ENCODE data around the gene EXOSC9.

The EXOSC9 gene

GRCh38 chr4:121767166-121767565, 34.0 kb upstream of the EXOSC9 start:
- Histone ChIP-seq H4K8ac (ENCODE audit: low read length) (no peak overlapping the region), H2AK5ac (ENCODE audit: low read length, severe bottlenecking) (no peak overlapping the region), H3K9me3 (ENCODE audit: control insufficient read depth, low read length) (no peaks in the 10 kb centered on the region), H3K4ac (ENCODE audit: low read depth in 1 of 2, low read length in 2 of 2) (no peak overlapping the region), H3K23ac (ENCODE audit: low read length in 2 of 2) (no peak overlapping the region), H2BK120ac (ENCODE audit: low read depth, low read length) (no peak overlapping the region), H3K27me3 (ENCODE audit: control insufficient read depth in 1 of 2, insufficient read depth in 1 of 2, low read length in 2 of 2) (peaks cover 24 to 33% of the 10 kb centered on the region in 2 experiments), H2BK5ac (ENCODE audit: low read depth, low read length, poor library complexity, severe bottlenecking) (no peak overlapping the region), H2BK12ac (ENCODE audit: low read length in 2 of 2) (no peak overlapping the region), H4K91ac (ENCODE audit: low read length) (no peak overlapping the region), H2BK15ac (ENCODE audit: low read depth, poor library complexity, severe bottlenecking) (no peak overlapping the region), H3K14ac (ENCODE audit: low read length in 2 of 2) (no peak overlapping the region), H2AFZ (ENCODE audit: low read depth, low read length) (no peak overlapping the region), H3K36me3 (ENCODE audit: control insufficient read depth in 1 of 2, insufficient read depth in 2 of 2, low read depth in 1 of 2, low read length in 2 of 2) (peaks cover 0 to 3% of the 10 kb centered on the region in 2 experiments), H3K79me1 (replicated peaks; ENCODE audit: low read length, poor library complexity, severe bottlenecking) (no peaks in the 10 kb centered on the region), H3K27ac (ENCODE audit: low read length, poor library complexity, severe bottlenecking) (no peak overlapping the region), H3K4me3 (ENCODE audit: insufficient read depth in 1 of 2, low read depth in 1 of 2, low read length in 2 of 2) (no peak overlapping the region), H3K18ac (ENCODE audit: low read depth in 1 of 2, low read length in 2 of 2) (no peak overlapping the region), H3K4me2 (ENCODE audit: low read length, poor library complexity, severe bottlenecking) (no peak overlapping the region), H3K9ac (ENCODE audit: low read length) (no peak overlapping the region), H3K4me1 (ENCODE audit: control insufficient read depth, insufficient read depth, low read depth, low read length) (peaks cover 9% of the 10 kb centered on the region)
- WGBS = 93% methylated on average over 3 of the region's 4 CpGs
- no peak for DNase-seq

GRCh38 chr4:121769341-121769740, 31.8 kb upstream of the EXOSC9 start:
- H2BK120ac ChIP-seq (ENCODE audit: low read depth, low read length) = no peak overlapping the region
- H3K14ac ChIP-seq (ENCODE audit: low read length in 2 of 2) = no peak overlapping the region
- H3K4me3 ChIP-seq (ENCODE audit: insufficient read depth in 1 of 2, low read depth in 1 of 2, low read length in 2 of 2) = no peak overlapping the region
- H3K4ac ChIP-seq (ENCODE audit: low read depth in 1 of 2, low read length in 2 of 2) = no peak overlapping the region
- peaks cover 0 to 3% of the 10 kb centered on the region in 2 experiments for H3K36me3 ChIP-seq (ENCODE audit: control insufficient read depth in 1 of 2, insufficient read depth in 2 of 2, low read depth in 1 of 2, low read length in 2 of 2)
- H3K27me3 ChIP-seq (ENCODE audit: control insufficient read depth in 1 of 2, insufficient read depth in 1 of 2, low read length in 2 of 2) = peaks cover 19 to 24% of the 10 kb centered on the region in 2 experiments
- no peak overlapping the region for H3K27ac ChIP-seq (ENCODE audit: low read length, poor library complexity, severe bottlenecking)
- H4K8ac ChIP-seq (ENCODE audit: low read length) = no peak overlapping the region
- H3K79me1 ChIP-seq (replicated peaks; ENCODE audit: low read length, poor library complexity, severe bottlenecking) = no peaks in the 10 kb centered on the region
- no peak overlapping the region for H3K23ac ChIP-seq (ENCODE audit: low read length in 2 of 2)
- H3K9ac ChIP-seq (ENCODE audit: low read length) = no peak overlapping the region
- no peak overlapping the region for H4K91ac ChIP-seq (ENCODE audit: low read length)
- H2BK15ac ChIP-seq (ENCODE audit: low read depth, poor library complexity, severe bottlenecking) = no peak overlapping the region
- H3K4me1 ChIP-seq (ENCODE audit: control insufficient read depth, insufficient read depth, low read depth, low read length) = peaks cover 9% of the 10 kb centered on the region
- H3K4me2 ChIP-seq (ENCODE audit: low read length, poor library complexity, severe bottlenecking) = no peak overlapping the region
- no peak overlapping the region for H2BK5ac ChIP-seq (ENCODE audit: low read depth, low read length, poor library complexity, severe bottlenecking)
- no peak overlapping the region for H2BK12ac ChIP-seq (ENCODE audit: low read length in 2 of 2)
- H2AK5ac ChIP-seq (ENCODE audit: low read length, severe bottlenecking) = no peak overlapping the region
- H3K9me3 ChIP-seq (ENCODE audit: control insufficient read depth, low read length) = no peaks in the 10 kb centered on the region
- no peak overlapping the region for H3K18ac ChIP-seq (ENCODE audit: low read depth in 1 of 2, low read length in 2 of 2)
- H2AFZ ChIP-seq (ENCODE audit: low read depth, low read length) = no peak overlapping the region
- no peak for DNase-seq
- WGBS = 100% methylated on average over 2 of the region's 2 CpGs

- Histone ChIP-seq H4K8ac (ENCODE audit: low read length) (no peak overlapping the region), H2AK5ac (ENCODE audit: low read length, severe bottlenecking) (no peak overlapping the region), H3K14ac (ENCODE audit: low read length in 2 of 2) (no peak overlapping the region), H2BK120ac (ENCODE audit: low read depth, low read length) (no peak overlapping the region), H2BK12ac (ENCODE audit: low read length in 2 of 2) (no peak overlapping the region), H3K9ac (ENCODE audit: low read length) (no peak overlapping the region), H3K18ac (ENCODE audit: low read depth in 1 of 2, low read length in 2 of 2) (no peak overlapping the region), H3K9me3 (ENCODE audit: control insufficient read depth, low read length) (no peaks in the 10 kb centered on the region), H2BK5ac (ENCODE audit: low read depth, low read length, poor library complexity, severe bottlenecking) (no peak overlapping the region), H4K91ac (ENCODE audit: low read length) (no peak overlapping the region), H3K4me1 (ENCODE audit: control insufficient read depth, insufficient read depth, low read depth, low read length) (no peaks in the 10 kb centered on the region), H3K4ac (ENCODE audit: low read depth in 1 of 2, low read length in 2 of 2) (no peak overlapping the region), H3K4me3 (ENCODE audit: insufficient read depth in 1 of 2, low read depth in 1 of 2, low read length in 2 of 2) (no peak overlapping the region), H3K36me3 (ENCODE audit: control insufficient read depth in 1 of 2, insufficient read depth in 2 of 2, low read depth in 1 of 2, low read length in 2 of 2) (no peaks in the 10 kb centered on the region), H2AFZ (ENCODE audit: low read depth, low read length) (no peak overlapping the region), H2BK15ac (ENCODE audit: low read depth, poor library complexity, severe bottlenecking) (no peak overlapping the region), H3K27me3 (ENCODE audit: control insufficient read depth in 1 of 2, insufficient read depth in 1 of 2, low read length in 2 of 2) (peaks cover 3 to 8% of the 10 kb centered on the region in 2 experiments), H3K4me2 (ENCODE audit: low read length, poor library complexity, severe bottlenecking) (no peak overlapping the region), H3K27ac (ENCODE audit: low read length, poor library complexity, severe bottlenecking) (no peak overlapping the region), H3K79me1 (replicated peaks; ENCODE audit: low read length, poor library complexity, severe bottlenecking) (no peaks in the 10 kb centered on the region), H3K23ac (ENCODE audit: low read length in 2 of 2) (no peak overlapping the region)
- WGBS = no CpG with 5 or more reads among the region's 1 CpG
- DNase-seq = no peak
These were observed 29.3 kb upstream of the EXOSC9 start for GRCh38 chr4:121771869-121772268.

- no peak overlapping the region for H2BK120ac ChIP-seq (ENCODE audit: low read depth, low read length)
- H2BK5ac ChIP-seq (ENCODE audit: low read depth, low read length, poor library complexity, severe bottlenecking) = no peak overlapping the region
- H4K91ac ChIP-seq (ENCODE audit: low read length) = no peak overlapping the region
- H4K8ac ChIP-seq (ENCODE audit: low read length) = no peak overlapping the region
- H2BK15ac ChIP-seq (ENCODE audit: low read depth, poor library complexity, severe bottlenecking) = no peak overlapping the region
- no peak overlapping the region for H3K27ac ChIP-seq (ENCODE audit: low read length, poor library complexity, severe bottlenecking)
- no peaks in the 10 kb centered on the region for H3K36me3 ChIP-seq (ENCODE audit: control insufficient read depth in 1 of 2, insufficient read depth in 2 of 2, low read depth in 1 of 2, low read length in 2 of 2)
- H3K4me2 ChIP-seq (ENCODE audit: low read length, poor library complexity, severe bottlenecking) = no peak overlapping the region
- H2AFZ ChIP-seq (ENCODE audit: low read depth, low read length) = no peak overlapping the region
- H3K18ac ChIP-seq (ENCODE audit: low read depth in 1 of 2, low read length in 2 of 2) = no peak overlapping the region
- no peak overlapping the region for H2BK12ac ChIP-seq (ENCODE audit: low read length in 2 of 2)
- H3K9me3 ChIP-seq (ENCODE audit: control insufficient read depth, low read length) = no peaks in the 10 kb centered on the region
- H3K23ac ChIP-seq (ENCODE audit: low read length in 2 of 2) = no peak overlapping the region
- no peak overlapping the region for H3K4ac ChIP-seq (ENCODE audit: low read depth in 1 of 2, low read length in 2 of 2)
- no peak overlapping the region for H3K4me3 ChIP-seq (ENCODE audit: insufficient read depth in 1 of 2, low read depth in 1 of 2, low read length in 2 of 2)
- H3K14ac ChIP-seq (ENCODE audit: low read length in 2 of 2) = no peak overlapping the region
- H2AK5ac ChIP-seq (ENCODE audit: low read length, severe bottlenecking) = no peak overlapping the region
- no peaks in the 10 kb centered on the region for H3K79me1 ChIP-seq (replicated peaks; ENCODE audit: low read length, poor library complexity, severe bottlenecking)
- peaks cover 1 to 8% of the 10 kb centered on the region in 2 experiments for H3K27me3 ChIP-seq (ENCODE audit: control insufficient read depth in 1 of 2, insufficient read depth in 1 of 2, low read length in 2 of 2)
- WGBS = no CpG with 5 or more reads among the region's 1 CpG
- no peak for DNase-seq
- H3K4me1 ChIP-seq (ENCODE audit: control insufficient read depth, insufficient read depth, low read depth, low read length) = no peaks in the 10 kb centered on the region
- H3K9ac ChIP-seq (ENCODE audit: low read length) = no peak overlapping the region
These were observed 27.2 kb upstream of the EXOSC9 start for GRCh38 chr4:121773883-121774282.
